A549 (cell line): ENCODE measurements around the gene SLC9B1. TPM values are rescaled to one million over a fixed set of nuclear protein-coding genes. Genes with fewer than 3 reads are reported as not detected.
"Not testable (repeated sequence)": the region's sequence is repeated elsewhere in the genome, so short reads cannot be mapped to it uniquely, and the experiment has no call there.

Experiments
- ATAC-seq, 2 experiments: fragments of 200-7000 bp in 1 of 2; fragments of >200 bp in 1 of 2; cut with Nextera tagmentation in 1 of 2; cut with Tn5 transposase in 1 of 2; 3 replicates each; pipeline versions ENCODE4 v1.8.0 to v1.9.1; 2018 to 2020; ENCODE audit warnings: mild to moderate bottlenecking in 1 of 2, moderate library complexity in 1 of 2
- CTCF ChIA-PET: fragments of 300-600 bp; sonication (Branson Sonifier 250); formaldehyde crosslinking; extraction: SDS; loops from one replicate; lab custom pipeline; 2021; ENCODE audit warnings: antibody characterized with exemption, inconsistent platforms; lab: Yijun Ruan, JAX
- POLR2A ChIA-PET: fragments of 350-600 bp; formaldehyde crosslinking; extraction: SDS; loops from one replicate; lab custom pipeline; 2021; ENCODE audit warnings: antibody characterized with exemption, inconsistent platforms; lab: Yijun Ruan, JAX
- DNase-seq, 2 experiments: peaks; one replicate each; pipeline versions ENCODE4 v3.0.0 to v3.0.0-alpha.2; 2011 to 2016; ENCODE audit warnings: low read depth in 1 of 2, low spot score in 1 of 2
- FAIRE-seq: peaks from 2 replicates; lab custom pipeline; 2011; peaks lifted over from hg19 to GRCh38; lab: Jason Lieb, UNC
- H3K27ac ChIP-seq, 2 experiments: fragments of >200 bp; sonication (Bioruptor Twin); formaldehyde crosslinking; 3 replicates each; pipeline ENCODE4 v1.5.1; 2016 to 2017
- H3K4me1 ChIP-seq: fragments of >200 bp; sonication (Bioruptor Twin); formaldehyde crosslinking; 3 replicates; pipeline ENCODE4 v1.6.1; 2016
- H3K4me2 ChIP-seq: fragments of >200 bp; sonication (Bioruptor Twin); formaldehyde crosslinking; 3 replicates; pipeline ENCODE4 v1.6.1; 2016
- H3K4me3 ChIP-seq: fragments of >200 bp; sonication (Bioruptor Twin); formaldehyde crosslinking; 3 replicates; pipeline ENCODE4 v1.5.1; 2016
- H3K9me3 ChIP-seq: fragments of >200 bp; sonication (Bioruptor Twin); formaldehyde crosslinking; 3 replicates; pipeline ENCODE4 v1.6.1; 2016
- ATOH8 ChIP-seq: fragments of 250-450 bp; sonication (Bioruptor Pico); IDR thresholded peaks from 2 replicates; pipeline ENCODE4 v1.5.0; 2020; ENCODE audit warnings: low read depth, mild to moderate bottlenecking, moderate library complexity
- BHLHE40 ChIP-seq: IDR thresholded peaks from 2 replicates; pipeline ENCODE4 v1.6.1; 2012; ENCODE audit warnings: low read depth, low read length, inconsistent platforms
- CBX8 ChIP-seq: fragments of 200-600 bp; sonication (generic); IDR thresholded peaks from 2 replicates; pipeline ENCODE4 v1.6.1; 2016
- CEBPB ChIP-seq, 2 experiments: fragments of >200 bp in 1 of 2; sonication (Bioruptor Twin) in 1 of 2; formaldehyde crosslinking in 1 of 2; IDR thresholded peaks; 2 replicates each; pipeline ENCODE4 v1.6.1; 2012 to 2016
- CHD2 ChIP-seq: fragments of 150-350 bp; IDR thresholded peaks from 2 replicates; pipeline ENCODE4 v1.6.1; 2014; ENCODE audit warnings: low read length; ENCODE audit not compliant: partially characterized antibody
- CTCF ChIP-seq: fragments of >200 bp; sonication (Bioruptor Twin); formaldehyde crosslinking; IDR thresholded peaks from 3 replicates; pipeline ENCODE4 v1.5.1; 2016
- E2F6 ChIP-seq: IDR thresholded peaks from 2 replicates; pipeline ENCODE4 v1.6.1; 2012; ENCODE audit warnings: low read depth, borderline replicate concordance
- FOSB ChIP-seq: fragments of 250-450 bp; sonication (Bioruptor Pico); IDR thresholded peaks from 2 replicates; pipeline ENCODE4 v1.5.0; 2020; ENCODE audit warnings: mild to moderate bottlenecking, moderate library complexity
- FOSL2 ChIP-seq, 2 experiments: fragments of 450-650 bp in 1 of 2; fragments of >200 bp in 1 of 2; sonication (Bioruptor Twin) in 1 of 2; formaldehyde crosslinking; IDR thresholded peaks; 2 replicates each; pipeline versions ENCODE4 v1.5.0 to v1.6.1; 2016 to 2020; ENCODE audit warnings: mild to moderate bottlenecking in 1 of 2, moderate library complexity in 1 of 2
- GATA3 ChIP-seq: IDR thresholded peaks from 2 replicates; pipeline ENCODE4 v1.6.1; 2012; ENCODE audit warnings: borderline replicate concordance
- HDAC2 ChIP-seq: fragments of 200-600 bp; sonication (generic); IDR thresholded peaks from 2 replicates; pipeline ENCODE4 v1.6.1; 2016
- HES2 ChIP-seq: fragments of >200 bp; sonication (Bioruptor Twin); formaldehyde crosslinking; IDR thresholded peaks from 2 replicates; pipeline ENCODE4 v1.6.1; 2016
- HEYL ChIP-seq: fragments of 250-450 bp; sonication (Bioruptor Pico); IDR thresholded peaks from 2 replicates; pipeline ENCODE4 v1.8.0; 2021; ENCODE audit warnings: mild to moderate bottlenecking, moderate library complexity
- HOXB13 ChIP-seq: fragments of 250-450 bp; sonication (Bioruptor Pico); IDR thresholded peaks from 2 replicates; pipeline ENCODE4 v1.5.0; 2020; ENCODE audit warnings: low read depth, mild to moderate bottlenecking, moderate library complexity
- MAZ ChIP-seq: fragments of 150-350 bp; IDR thresholded peaks from 2 replicates; pipeline ENCODE4 v1.6.1; 2014; ENCODE audit warnings: antibody characterized with exemption, low read depth, low read length, borderline replicate concordance
- PHF8 ChIP-seq: fragments of 200-600 bp; sonication (generic); IDR thresholded peaks from 2 replicates; pipeline ENCODE4 v1.6.1; 2016; ENCODE audit warnings: low read depth, mild to moderate bottlenecking, antibody characterized with exemption, moderate library complexity, borderline replicate concordance
- POLR2A ChIP-seq: IDR thresholded peaks from 2 replicates; pipeline ENCODE4 v1.6.1; 2012; ENCODE audit warnings: mild to moderate bottlenecking, low read length
- POLR2AphosphoS2 ChIP-seq: conservative IDR thresholded peaks from 2 replicates; pipeline ENCODE4 v1.6.1; 2012; ENCODE audit warnings: low read length, improper control_type of control experiment, inconsistent platforms
- RARB ChIP-seq: fragments of 250-450 bp; sonication (Bioruptor Pico); IDR thresholded peaks from 2 replicates; pipeline ENCODE4 v1.8.0; 2021; ENCODE audit warnings: mild to moderate bottlenecking, moderate library complexity
- SMC3 ChIP-seq: fragments of >200 bp; sonication (Bioruptor Twin); formaldehyde crosslinking; IDR thresholded peaks from 3 replicates; pipeline ENCODE4 v1.6.1; 2018; ENCODE audit warnings: inconsistent platforms
- TP53 ChIP-seq: fragments of 250-450 bp; sonication (Bioruptor Pico); IDR thresholded peaks from 2 replicates; pipeline ENCODE4 v1.5.0; 2021; ENCODE audit warnings: mild to moderate bottlenecking, moderate library complexity
- USF2 ChIP-seq: fragments of 450-650 bp; IDR thresholded peaks from 2 replicates; pipeline ENCODE4 v1.6.1; 2014; ENCODE audit warnings: antibody characterized with exemption
- ZSCAN20 ChIP-seq: fragments of 250-450 bp; sonication (Bioruptor Pico); IDR thresholded peaks from 2 replicates; pipeline ENCODE4 v1.8.0; 2022; ENCODE audit warnings: mild to moderate bottlenecking, moderate library complexity
- WGBS: methylation state at CpG from one replicate; pipeline ENCODE4 v1.1.6; 2017; ENCODE audit errors: missing lambda C conversion rate; 5-methylcytosine and 5-hydroxymethylcytosine counted together
- polyA plus RNA-seq, 4 experiments: library from polyadenylated mRNA; depleted of rRNA in 3 of 4; stranded (reverse); fragments of >200 nt; fragmentation: RNase III in 1 of 4; extraction: RNeasy Plus Mini Kit Qiagen cat#74134 plus additional on column Dnase treatment in 1 of 4; gene quantifications; 2 replicates in 3 of 4; 3 replicates in 1 of 4; pipeline ENCODE4 v1.2.3, GENCODE V29; 2011 to 2017

SLC9B1 gene
- polyA plus RNA-seq, 2 of the 4 experiments (the other 2 are of a cell fraction), result 0.09 to 0.39 TPM

- ChIA-PET CTCF (no interaction called here), POLR2A (no interaction called here)
- FAIRE-seq (no peak), ATAC-seq (no peak), DNase-seq (no peak)
- no peak overlapping the region for H3K27ac ChIP-seq
- H3K4me2 ChIP-seq, result no peak overlapping the region
- H3K4me3 ChIP-seq, result no peak overlapping the region
- WGBS, result 100% methylated on average over 1 of the region's 1 CpG
- no peak for TF ChIP-seq CBX8
- no peak for TF ChIP-seq ATOH8 (CRISPR knock-in tag)
- no peak for TF ChIP-seq HES2
- TF ChIP-seq GATA3, result no peak
- no peaks in the 10 kb centered on the region for H3K4me1 ChIP-seq
- H3K9me3 ChIP-seq, result no peaks in the 10 kb centered on the region
These were observed 31.0 kb downstream of the SLC9B1 start for GRCh38 chr4:102988429-102989020.

GRCh38 chr4:102981005-102981404 is 38.5 kb downstream of the SLC9B1 start:
- Histone ChIP-seq H3K4me2 (no peak overlapping the region), H3K27ac (no peak overlapping the region), H3K4me3 (no peak overlapping the region), H3K9me3 (no peaks in the 10 kb centered on the region; the same call in 2 of the 3 replicates), H3K4me1 (no peaks in the 10 kb centered on the region)
- ChIA-PET POLR2A (no interaction called here), CTCF (interaction anchor here (1.3 kb wide), 1 partner anchor 18 kb away, joined by 3 read pairs; no protein-coding TSS in a partner anchor)
- no peak for FAIRE-seq
- TF ChIP-seq FOSB (CRISPR knock-in tag) (no peak), MAZ (no peak), ZSCAN20 (CRISPR knock-in tag) (no peak), HOXB13 (CRISPR knock-in tag) (no peak), BHLHE40 (no peak), TP53 (CRISPR knock-in tag) (no peak), HES2 (no peak), HEYL (CRISPR knock-in tag) (no peak), CTCF (no peak), FOSL2 (IDR thresholded peaks at IDR 0.05) (no peak), FOSL2 (CRISPR knock-in tag; IDR thresholded peaks at IDR 0.05) (no peak), CHD2 (no peak), POLR2A (no peak), CEBPB (IDR thresholded peaks at IDR 0.05) (no peak), HDAC2 (no peak), PHF8 (no peak), POLR2AphosphoS2 (no peak), USF2 (no peak), RARB (CRISPR knock-in tag) (no peak), E2F6 (no peak), SMC3 (no peak)
- no peak for ATAC-seq
- no peak for DNase-seq
- WGBS, result 92% methylated on average over 2 of the region's 2 CpGs

GRCh38 chr4:102961813-102962212 is 57.7 kb downstream of the SLC9B1 start:
- DNase-seq, CTCF ChIA-PET, H3K27ac ChIP-seq, H3K4me1 ChIP-seq, H3K4me2 ChIP-seq, POLR2A ChIA-PET, ATAC-seq, H3K4me3 ChIP-seq, H3K9me3 ChIP-seq, FAIRE-seq: not testable (repeated sequence)
- 51% methylated on average over 2 of the region's 2 CpGs for WGBS
